Endodermal cell (in vitro differentiated cells): Measurements from ENCODE around the gene MTMR12. TPM values are rescaled to one million over a fixed set of nuclear protein-coding genes. Genes with fewer than 3 reads are reported as not detected.

ENCODE experiments used
- DNase-seq: peaks from one replicate; pipeline ENCODE4 v3.0.0-alpha.2; 2017
- H3K27ac ChIP-seq: 2 replicates; pipeline ENCODE4 v1.5.1; 2013; ENCODE audit warnings: mild to moderate bottlenecking, low read depth, low read length, moderate library complexity
- H3K27me3 ChIP-seq: 2 replicates; pipeline ENCODE4 v1.6.1; 2013; ENCODE audit warnings: mild to moderate bottlenecking, low read length, moderate library complexity; ENCODE audit not compliant: insufficient read depth, control insufficient read depth, poor library complexity, severe bottlenecking
- H3K36me3 ChIP-seq: 2 replicates; pipeline ENCODE4 v1.7.0; 2013; ENCODE audit warnings: mild to moderate bottlenecking, low read length, moderate library complexity; ENCODE audit not compliant: control insufficient read depth, insufficient read depth
- H3K4me1 ChIP-seq: one replicate; pipeline ENCODE4 v1.7.0; 2013; ENCODE audit warnings: low read length; ENCODE audit not compliant: control insufficient read depth, insufficient read depth
- H3K4me3 ChIP-seq: 2 replicates; pipeline ENCODE4 v1.5.1; 2013; ENCODE audit warnings: mild to moderate bottlenecking, low read length, moderate library complexity
- H3K9ac ChIP-seq: 2 replicates; pipeline ENCODE4 v1.6.1; 2013; ENCODE audit warnings: mild to moderate bottlenecking, low read length, moderate library complexity; ENCODE audit not compliant: poor library complexity, severe bottlenecking; ENCODE audit errors: extremely low read depth
- H3K9me3 ChIP-seq: 2 replicates; pipeline ENCODE4 v1.6.1; 2013; ENCODE audit warnings: mild to moderate bottlenecking, low read length, moderate library complexity; ENCODE audit not compliant: control insufficient read depth
- H3K27ac Mint-ChIP-seq: 2 replicates; pipeline ENCODE4 v1.8.0; 2020; ENCODE audit warnings: mixed read lengths
- H3K27me3 Mint-ChIP-seq: 2 replicates; pipeline ENCODE4 v1.8.0; 2021; ENCODE audit warnings: mild to moderate bottlenecking, mixed read lengths; ENCODE audit not compliant: insufficient read depth
- H3K36me3 Mint-ChIP-seq: 2 replicates; pipeline ENCODE4 v1.8.0; 2020; ENCODE audit warnings: low read depth, mixed read lengths
- H3K4me1 Mint-ChIP-seq: 2 replicates; pipeline ENCODE4 v1.8.0; 2020; ENCODE audit warnings: mixed read lengths
- H3K4me3 Mint-ChIP-seq: 2 replicates; pipeline ENCODE4 v1.8.0; 2020; ENCODE audit warnings: mild to moderate bottlenecking, moderate library complexity, mixed read lengths
- H3K9me3 Mint-ChIP-seq: 2 replicates; pipeline ENCODE4 v1.8.0; 2020; ENCODE audit warnings: mild to moderate bottlenecking, mixed read lengths
- CTCF ChIP-seq: fragments of 200-600 bp; sonication (generic); conservative IDR thresholded peaks from 2 replicates; pipeline ENCODE4 v1.5.0; 2021; ENCODE audit warnings: antibody characterized with exemption, mild to moderate bottlenecking
- WGBS, 2 experiments: methylation state at CpG; one replicate each; pipeline versions ENCODE4 v1.1.5 to v1.1.7; 2013; ENCODE audit warnings: missing lambda C conversion rate in 2 of 2, mixed read lengths in 1 of 2; ENCODE audit not compliant: insufficient coverage in 1 of 2, insufficient read length in 1 of 2; 5-methylcytosine and 5-hydroxymethylcytosine counted together
- total RNA-seq, 2 donors: library from RNA; stranded (reverse); fragmentation: NEBNext Ultra II Directional in 1 of 2; extraction: Animal tissue kit (Norgen Biotek cat#: 25700) in 1 of 2; gene quantifications; 2 replicates in 1 of 2; 3 replicates in 1 of 2; pipeline ENCODE4 v1.2.1, GENCODE V29; 2021

MTMR12 gene
- total RNA-seq, 2 donors from 2014 or later, result 32.7 to 33.3 TPM

DNA sequence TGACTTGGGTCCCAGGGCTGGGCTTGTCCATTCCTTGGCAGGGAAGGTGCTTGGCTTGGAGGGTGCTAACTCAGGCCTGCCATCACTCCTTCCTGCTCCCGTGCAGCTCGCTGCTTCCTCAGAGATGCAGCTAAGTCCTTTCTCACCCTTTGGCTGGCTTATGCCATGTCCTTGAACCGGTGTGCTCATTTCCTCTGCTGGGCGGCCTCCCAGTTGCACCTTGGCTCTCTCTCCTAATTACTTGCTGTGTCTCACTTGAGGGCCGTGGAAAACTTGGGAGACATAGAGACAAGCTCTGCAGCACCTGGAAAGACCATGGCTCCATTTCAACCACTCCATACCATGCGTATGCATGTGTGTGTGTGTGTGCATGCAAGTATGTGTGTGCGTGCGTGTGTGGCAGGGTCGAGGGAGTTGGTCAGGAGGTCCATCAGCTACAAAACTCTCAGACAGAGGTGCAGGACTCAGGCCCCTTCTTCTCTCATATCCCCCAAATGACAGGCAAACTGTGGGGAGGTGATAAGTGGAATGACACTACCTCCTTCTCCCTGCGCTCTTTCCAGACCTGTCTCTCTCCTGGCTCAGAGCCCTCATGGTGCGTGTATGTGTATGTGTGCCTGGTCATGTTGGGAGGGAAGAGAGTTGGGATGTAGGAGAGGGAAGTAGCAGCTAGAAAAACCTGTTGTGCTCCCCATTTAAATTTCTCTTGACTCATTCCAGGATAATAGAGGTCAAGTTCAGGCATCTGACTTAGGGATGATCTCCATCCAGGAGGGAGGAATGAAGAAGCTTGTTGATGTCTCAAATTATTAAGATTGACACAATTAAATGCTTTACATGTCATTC lies 17.6 kb upstream of the MTMR12 start:
- Mint-ChIP-seq H3K36me3 (no peaks in the 10 kb centered on the region), H3K4me3 (no peak overlapping the region), H3K27me3 (no peaks in the 10 kb centered on the region), H3K27ac (no peak overlapping the region), H3K4me1 (peaks cover 10% of the 10 kb centered on the region), H3K9me3 (peaks cover 18% of the 10 kb centered on the region)
- Histone ChIP-seq H3K27me3 (no peaks in the 10 kb centered on the region), H3K27ac (no peak overlapping the region), H3K36me3 (no peaks in the 10 kb centered on the region), H3K4me3 (no peak overlapping the region), H3K9ac (no peak overlapping the region), H3K9me3 (peaks cover 13% of the 10 kb centered on the region), H3K4me1 (peaks cover 3% of the 10 kb centered on the region)
- no peak for TF ChIP-seq CTCF
- 87 to 92% methylated on average over 4 to 11 of the region's 11 CpGs for WGBS, 2 experiments
- no peak for DNase-seq

- Histone ChIP-seq H3K9me3 (peaks cover 4% of the 10 kb centered on the region), H3K27me3 (no peaks in the 10 kb centered on the region), H3K4me3 (no peak overlapping the region), H3K9ac (no peak overlapping the region), H3K4me1 (peaks cover 3% of the 10 kb centered on the region), H3K27ac (no peak overlapping the region), H3K36me3 (no peaks in the 10 kb centered on the region)
- Mint-ChIP-seq H3K4me3 (no peak overlapping the region), H3K36me3 (no peaks in the 10 kb centered on the region), H3K4me1 (peaks cover 10% of the 10 kb centered on the region), H3K27ac (no peak overlapping the region), H3K27me3 (no peaks in the 10 kb centered on the region), H3K9me3 (peaks cover 8% of the 10 kb centered on the region)
- DNase-seq, result peak; percentile 89
- 45 to 47% methylated on average over 9 to 10 of the region's 10 CpGs for WGBS, 2 experiments
- peak; percentile 85 for TF ChIP-seq CTCF
Measured at GRCh38 chr5:32329395-32329834, 16.7 kb upstream of the MTMR12 start.

GRCh38 chr5:32326216-32326772 lies 13.6 kb upstream of the MTMR12 start:
- DNase-seq, result no peak
- H3K9me3 Mint-ChIP-seq, result peaks cover 9% of the 10 kb centered on the region
- Histone ChIP-seq H3K4me1 (peaks cover 3% of the 10 kb centered on the region), H3K27ac (no peak overlapping the region), H3K4me3 (no peak overlapping the region), H3K9me3 (peaks cover 9% of the 10 kb centered on the region), H3K36me3 (no peaks in the 10 kb centered on the region), H3K9ac (no peak overlapping the region), H3K27me3 (no peaks in the 10 kb centered on the region)
- TF ChIP-seq CTCF, result no peak
- no peaks in the 10 kb centered on the region for H3K27me3 Mint-ChIP-seq
- 94 to 96% methylated on average over 2 to 3 of the region's 3 CpGs for WGBS, 2 experiments
- H3K36me3 Mint-ChIP-seq, result peaks cover 3% of the 10 kb centered on the region
- H3K4me3 Mint-ChIP-seq, result no peak overlapping the region
- H3K4me1 Mint-ChIP-seq, result peaks cover 10% of the 10 kb centered on the region
- H3K27ac Mint-ChIP-seq, result no peak overlapping the region
